ENCODE measurements around the gene UHRF1.
A peak's percentile ranks its signal among the peaks of the same experiment; 100 is the strongest.
"Not testable (repeated sequence)": the region's sequence is repeated elsewhere in the genome, so short reads cannot be mapped to it uniquely, and the experiment has no call there.

The UHRF1 gene

GRCh38 chr19:4938461-4938860 is 29.2 kb downstream of the UHRF1 start:
- DNase-seq, result not testable (repeated sequence)

- DNase-seq, result no peak
Observed at GRCh38 chr19:4939466-4939865, 30.2 kb downstream of the UHRF1 start.

- not testable (repeated sequence) for DNase-seq
Observed at GRCh38 chr19:4941638-4942169, 32.4 kb downstream of the UHRF1 start.

GRCh38 chr19:4950650-4951049 is 41.3 kb downstream of the UHRF1 start:
- DNase-seq, result not testable (repeated sequence)

GRCh38 chr19:4951656-4952055 is 42.4 kb downstream of the UHRF1 start:
- DNase-seq, result no peak

GRCh38 chr19:4952945-4953344 is 43.6 kb downstream of the UHRF1 start:
- no peak for DNase-seq

- DNase-seq, result not testable (repeated sequence)
Observed at GRCh38 chr19:4954320-4955149, 45.2 kb downstream of the UHRF1 start.

GRCh38 chr19:4955274-4955673 is 46.0 kb downstream of the UHRF1 start:
- no peak for DNase-seq

- DNase-seq, result no peak
Observed at GRCh38 chr19:4957981-4958380, 48.7 kb downstream of the UHRF1 start.

GRCh38 chr19:4962085-4962619 is 52.9 kb downstream of the UHRF1 start:
- DNase-seq, result no peak

GRCh38 chr19:4965061-4965460 is 55.8 kb downstream of the UHRF1 start:
- DNase-seq, result no peak

- DNase-seq, result no peak
Observed at GRCh38 chr19:4966591-4966990, 57.3 kb downstream of the UHRF1 start.

- peak; percentile 52 for DNase-seq
Observed at GRCh38 chr19:4967738-4968461, 58.6 kb downstream of the UHRF1 start.

- peak; percentile 99 for DNase-seq
Observed at GRCh38 chr19:4968462-4969291, 59.4 kb downstream of the UHRF1 start, which contains the start of gene KDM4B. KDM4B (plus strand) TSS chr19:4969113; CDS start chr19:5032891, 63,778 bp downstream.

- DNase-seq, result no peak
Observed at GRCh38 chr19:4969292-4969771, 60.0 kb downstream of the UHRF1 start.

GRCh38 chr19:4969772-4970531 is 60.7 kb downstream of the UHRF1 start:
- peak; percentile 34 for DNase-seq

- DNase-seq, result peak; percentile 36
Observed at GRCh38 chr19:4970558-4971423, 61.5 kb downstream of the UHRF1 start.

- DNase-seq, result peak; percentile 35
Observed at GRCh38 chr19:4971424-4971793, 62.1 kb downstream of the UHRF1 start.

GRCh38 chr19:4971816-4972495 is 62.7 kb downstream of the UHRF1 start:
- no peak for DNase-seq
